ENCODE results near the gene PKIG.
A peak's percentile ranks its signal among the peaks of the same experiment; 100 is the strongest.

The PKIG gene

GRCh38 chr20:44618318-44618731 lies 35.9 kb downstream of the PKIG start:
- H3K4me1 ChIP-seq (ENCODE audit: control insufficient read depth, insufficient read depth, low read length), result peaks cover 34% of the 10 kb centered on the region
- H3K36me3 ChIP-seq (ENCODE audit: control insufficient read depth in 2 of 2, insufficient read depth in 2 of 2, low read length in 2 of 2), result peaks cover 37 to 64% of the 10 kb centered on the region in 2 donors
- peaks cover 0 to 4% of the 10 kb centered on the region in 2 donors for H3K9me3 ChIP-seq (ENCODE audit: control insufficient read depth in 2 of 2, low read length in 2 of 2)
- no peak overlapping the region for H3K4me3 ChIP-seq (ENCODE audit: low read length in 2 of 2)
- no peaks in the 10 kb centered on the region for H3K27me3 ChIP-seq (ENCODE audit: control insufficient read depth in 1 of 2, insufficient read depth in 2 of 2, low read length in 2 of 2)
- no peak overlapping the region for H3K27ac ChIP-seq (ENCODE audit: low read length)
- no peak overlapping the region for H3K9ac ChIP-seq (ENCODE audit: low read length in 2 of 2)

GRCh38 chr20:44619294-44619693 lies 36.9 kb downstream of the PKIG start:
- peaks cover 34 to 59% of the 10 kb centered on the region in 2 donors for H3K36me3 ChIP-seq (ENCODE audit: control insufficient read depth in 2 of 2, insufficient read depth in 2 of 2, low read length in 2 of 2)

GRCh38 chr20:44620030-44620429 lies 37.7 kb downstream of the PKIG start:
- Histone ChIP-seq H3K9me3 (ENCODE audit: control insufficient read depth in 2 of 2, low read length in 2 of 2) (peaks cover 0 to 4% of the 10 kb centered on the region in 2 donors), H3K27me3 (ENCODE audit: control insufficient read depth in 1 of 2, insufficient read depth in 2 of 2, low read length in 2 of 2) (no peaks in the 10 kb centered on the region), H3K27ac (ENCODE audit: low read length) (no peak overlapping the region), H3K36me3 (ENCODE audit: control insufficient read depth in 2 of 2, insufficient read depth in 2 of 2, low read length in 2 of 2) (peaks cover 34 to 57% of the 10 kb centered on the region in 2 donors), H3K4me3 (ENCODE audit: low read length in 2 of 2) (no peak overlapping the region), H3K4me1 (ENCODE audit: control insufficient read depth, insufficient read depth, low read length) (peaks cover 26% of the 10 kb centered on the region), H3K9ac (ENCODE audit: low read length in 2 of 2) (no peak overlapping the region)

More at GRCh38 chr20:44619294-44619693, 36.9 kb downstream of the PKIG start:
- Histone ChIP-seq H3K9ac (ENCODE audit: low read length in 2 of 2) (no peak overlapping the region), H3K9me3 (ENCODE audit: control insufficient read depth in 2 of 2, low read length in 2 of 2) (peaks cover 0 to 4% of the 10 kb centered on the region in 2 donors), H3K4me3 (ENCODE audit: low read length in 2 of 2) (no peak overlapping the region), H3K27me3 (ENCODE audit: control insufficient read depth in 1 of 2, insufficient read depth in 2 of 2, low read length in 2 of 2) (no peaks in the 10 kb centered on the region), H3K27ac (ENCODE audit: low read length) (no peak overlapping the region), H3K4me1 (ENCODE audit: control insufficient read depth, insufficient read depth, low read length) (peaks cover 33% of the 10 kb centered on the region)

GRCh38 chr20:44621325-44621724 lies 38.9 kb downstream of the PKIG start:
- Histone ChIP-seq H3K4me3 (ENCODE audit: low read length in 2 of 2) (no peak overlapping the region), H3K36me3 (ENCODE audit: control insufficient read depth in 2 of 2, insufficient read depth in 2 of 2, low read length in 2 of 2) (peaks cover 28 to 49% of the 10 kb centered on the region in 2 donors), H3K9ac (ENCODE audit: low read length in 2 of 2) (no peak overlapping the region), H3K9me3 (ENCODE audit: control insufficient read depth in 2 of 2, low read length in 2 of 2) (peaks cover 0 to 4% of the 10 kb centered on the region in 2 donors), H3K27ac (ENCODE audit: low read length) (no peak overlapping the region), H3K27me3 (ENCODE audit: control insufficient read depth in 1 of 2, insufficient read depth in 2 of 2, low read length in 2 of 2) (no peaks in the 10 kb centered on the region), H3K4me1 (ENCODE audit: control insufficient read depth, insufficient read depth, low read length) (peaks cover 13% of the 10 kb centered on the region)

GRCh38 chr20:44621939-44622338 lies 39.6 kb downstream of the PKIG start:
- H3K9me3 ChIP-seq (ENCODE audit: control insufficient read depth in 2 of 2, low read length in 2 of 2), result peaks cover 0 to 4% of the 10 kb centered on the region in 2 donors
- no peak overlapping the region for H3K4me3 ChIP-seq (ENCODE audit: low read length in 2 of 2)
- H3K27me3 ChIP-seq (ENCODE audit: control insufficient read depth in 1 of 2, insufficient read depth in 2 of 2, low read length in 2 of 2), result no peaks in the 10 kb centered on the region
- peaks cover 7% of the 10 kb centered on the region for H3K4me1 ChIP-seq (ENCODE audit: control insufficient read depth, insufficient read depth, low read length)
- H3K9ac ChIP-seq (ENCODE audit: low read length in 2 of 2), result no peak overlapping the region
- peaks cover 26 to 45% of the 10 kb centered on the region in 2 donors for H3K36me3 ChIP-seq (ENCODE audit: control insufficient read depth in 2 of 2, insufficient read depth in 2 of 2, low read length in 2 of 2)
- no peak overlapping the region for H3K27ac ChIP-seq (ENCODE audit: low read length)

- Histone ChIP-seq H3K9me3 (ENCODE audit: control insufficient read depth in 2 of 2, low read length in 2 of 2) (peaks cover 0 to 4% of the 10 kb centered on the region in 2 donors), H3K4me3 (ENCODE audit: low read length in 2 of 2) (no peak overlapping the region), H3K36me3 (ENCODE audit: control insufficient read depth in 2 of 2, insufficient read depth in 2 of 2, low read length in 2 of 2) (peaks cover 19 to 38% of the 10 kb centered on the region in 2 donors), H3K9ac (ENCODE audit: low read length in 2 of 2) (no peak overlapping the region), H3K4me1 (ENCODE audit: control insufficient read depth, insufficient read depth, low read length) (peaks cover 4% of the 10 kb centered on the region), H3K27me3 (ENCODE audit: control insufficient read depth in 1 of 2, insufficient read depth in 2 of 2, low read length in 2 of 2) (no peaks in the 10 kb centered on the region), H3K27ac (ENCODE audit: low read length) (no peak overlapping the region)
Measured at GRCh38 chr20:44622501-44623270, 40.3 kb downstream of the PKIG start.

GRCh38 chr20:44624152-44624551 lies 41.8 kb downstream of the PKIG start:
- H3K36me3 ChIP-seq (ENCODE audit: control insufficient read depth in 2 of 2, insufficient read depth in 2 of 2, low read length in 2 of 2), result peaks cover 13 to 24% of the 10 kb centered on the region in 2 donors
- no peak overlapping the region for H3K9ac ChIP-seq (ENCODE audit: low read length in 2 of 2)
- H3K27ac ChIP-seq (ENCODE audit: low read length), result no peak overlapping the region

GRCh38 chr20:44624743-44625271 lies 42.4 kb downstream of the PKIG start:
- Histone ChIP-seq H3K27ac (ENCODE audit: low read length) (no peak overlapping the region), H3K9me3 (ENCODE audit: control insufficient read depth in 2 of 2, low read length in 2 of 2) (peaks cover 0 to 4% of the 10 kb centered on the region in 2 donors), H3K27me3 (ENCODE audit: control insufficient read depth in 1 of 2, insufficient read depth in 2 of 2, low read length in 2 of 2) (no peaks in the 10 kb centered on the region), H3K9ac (ENCODE audit: low read length in 2 of 2) (no peak overlapping the region), H3K36me3 (ENCODE audit: control insufficient read depth in 2 of 2, insufficient read depth in 2 of 2, low read length in 2 of 2) (peaks cover 7 to 17% of the 10 kb centered on the region in 2 donors), H3K4me3 (ENCODE audit: low read length in 2 of 2) (no peak overlapping the region), H3K4me1 (ENCODE audit: control insufficient read depth, insufficient read depth, low read length) (no peaks in the 10 kb centered on the region)

More at GRCh38 chr20:44624152-44624551, 41.8 kb downstream of the PKIG start:
- H3K27me3 ChIP-seq (ENCODE audit: control insufficient read depth in 1 of 2, insufficient read depth in 2 of 2, low read length in 2 of 2), result no peaks in the 10 kb centered on the region
- H3K4me1 ChIP-seq (ENCODE audit: control insufficient read depth, insufficient read depth, low read length), result no peaks in the 10 kb centered on the region
- peaks cover 0 to 4% of the 10 kb centered on the region in 2 donors for H3K9me3 ChIP-seq (ENCODE audit: control insufficient read depth in 2 of 2, low read length in 2 of 2)
- H3K4me3 ChIP-seq (ENCODE audit: low read length in 2 of 2), result no peak overlapping the region

- Histone ChIP-seq H3K27me3 (ENCODE audit: control insufficient read depth in 1 of 2, insufficient read depth in 2 of 2, low read length in 2 of 2) (no peaks in the 10 kb centered on the region), H3K9me3 (ENCODE audit: control insufficient read depth in 2 of 2, low read length in 2 of 2) (peaks cover 0 to 4% of the 10 kb centered on the region in 2 donors), H3K9ac (ENCODE audit: low read length in 2 of 2) (no peak overlapping the region), H3K27ac (ENCODE audit: low read length) (no peak overlapping the region), H3K4me1 (ENCODE audit: control insufficient read depth, insufficient read depth, low read length) (no peaks in the 10 kb centered on the region), H3K36me3 (ENCODE audit: control insufficient read depth in 2 of 2, insufficient read depth in 2 of 2, low read length in 2 of 2) (peaks cover 4 to 12% of the 10 kb centered on the region in 2 donors), H3K4me3 (ENCODE audit: low read length in 2 of 2) (no peak overlapping the region)
Measured at GRCh38 chr20:44625361-44625760, 43.0 kb downstream of the PKIG start.

- Histone ChIP-seq H3K27me3 (ENCODE audit: control insufficient read depth in 1 of 2, insufficient read depth in 2 of 2, low read length in 2 of 2) (no peaks in the 10 kb centered on the region), H3K27ac (ENCODE audit: low read length) (no peak overlapping the region), H3K9me3 (ENCODE audit: control insufficient read depth in 2 of 2, low read length in 2 of 2) (peaks cover 0 to 4% of the 10 kb centered on the region in 2 donors), H3K36me3 (ENCODE audit: control insufficient read depth in 2 of 2, insufficient read depth in 2 of 2, low read length in 2 of 2) (peaks cover 0 to 6% of the 10 kb centered on the region in 2 donors), H3K9ac (ENCODE audit: low read length in 2 of 2) (peak overlapping the region in 1 of 2 donors; percentile 6), H3K4me1 (ENCODE audit: control insufficient read depth, insufficient read depth, low read length) (no peaks in the 10 kb centered on the region), H3K4me3 (ENCODE audit: low read length in 2 of 2) (no peak overlapping the region)
Measured at GRCh38 chr20:44626278-44626677, 43.9 kb downstream of the PKIG start.
